Panc1 (cell line): ENCODE results near the gene DUS1L.

Source experiments
- SIN3A ChIP-seq: IDR thresholded peaks from 2 replicates; pipeline ENCODE4 v1.6.1; 2012; ENCODE audit warnings: low read depth, mild to moderate bottlenecking, low read length, moderate library complexity, borderline replicate concordance; ENCODE audit not compliant: insufficient read depth
- TCF7L2 ChIP-seq: IDR thresholded peaks from 2 replicates; pipeline ENCODE4 v1.6.1; 2011; ENCODE audit warnings: mild to moderate bottlenecking, low read depth, low read length, inconsistent platforms
- TF ChIP-seq, protein P1 (sequence below): fragments of 450-650 bp; IDR thresholded peaks from 2 replicates; pipeline ENCODE4 v1.5.1; 2017; ENCODE audit warnings: mild to moderate bottlenecking
- TF ChIP-seq, protein P2 (sequence below), 2 experiments: IDR thresholded peaks; 2 replicates each; pipeline ENCODE4 v1.6.1; 2011 to 2012; ENCODE audit warnings: low read depth in 2 of 2, control low read depth in 1 of 2, low read length in 1 of 2, mild to moderate bottlenecking in 1 of 2, moderate library complexity in 1 of 2; ENCODE audit not compliant: insufficient read depth in 1 of 2

GRCh38 chr17:82050152-82050760, 15.3 kb downstream of the DUS1L start:
- TF ChIP-seq, protein P1, sequence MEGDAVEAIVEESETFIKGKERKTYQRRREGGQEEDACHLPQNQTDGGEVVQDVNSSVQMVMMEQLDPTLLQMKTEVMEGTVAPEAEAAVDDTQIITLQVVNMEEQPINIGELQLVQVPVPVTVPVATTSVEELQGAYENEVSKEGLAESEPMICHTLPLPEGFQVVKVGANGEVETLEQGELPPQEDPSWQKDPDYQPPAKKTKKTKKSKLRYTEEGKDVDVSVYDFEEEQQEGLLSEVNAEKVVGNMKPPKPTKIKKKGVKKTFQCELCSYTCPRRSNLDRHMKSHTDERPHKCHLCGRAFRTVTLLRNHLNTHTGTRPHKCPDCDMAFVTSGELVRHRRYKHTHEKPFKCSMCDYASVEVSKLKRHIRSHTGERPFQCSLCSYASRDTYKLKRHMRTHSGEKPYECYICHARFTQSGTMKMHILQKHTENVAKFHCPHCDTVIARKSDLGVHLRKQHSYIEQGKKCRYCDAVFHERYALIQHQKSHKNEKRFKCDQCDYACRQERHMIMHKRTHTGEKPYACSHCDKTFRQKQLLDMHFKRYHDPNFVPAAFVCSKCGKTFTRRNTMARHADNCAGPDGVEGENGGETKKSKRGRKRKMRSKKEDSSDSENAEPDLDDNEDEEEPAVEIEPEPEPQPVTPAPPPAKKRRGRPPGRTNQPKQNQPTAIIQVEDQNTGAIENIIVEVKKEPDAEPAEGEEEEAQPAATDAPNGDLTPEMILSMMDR = no peak
- TF ChIP-seq TCF7L2 = no peak
- TF ChIP-seq, protein P2, sequence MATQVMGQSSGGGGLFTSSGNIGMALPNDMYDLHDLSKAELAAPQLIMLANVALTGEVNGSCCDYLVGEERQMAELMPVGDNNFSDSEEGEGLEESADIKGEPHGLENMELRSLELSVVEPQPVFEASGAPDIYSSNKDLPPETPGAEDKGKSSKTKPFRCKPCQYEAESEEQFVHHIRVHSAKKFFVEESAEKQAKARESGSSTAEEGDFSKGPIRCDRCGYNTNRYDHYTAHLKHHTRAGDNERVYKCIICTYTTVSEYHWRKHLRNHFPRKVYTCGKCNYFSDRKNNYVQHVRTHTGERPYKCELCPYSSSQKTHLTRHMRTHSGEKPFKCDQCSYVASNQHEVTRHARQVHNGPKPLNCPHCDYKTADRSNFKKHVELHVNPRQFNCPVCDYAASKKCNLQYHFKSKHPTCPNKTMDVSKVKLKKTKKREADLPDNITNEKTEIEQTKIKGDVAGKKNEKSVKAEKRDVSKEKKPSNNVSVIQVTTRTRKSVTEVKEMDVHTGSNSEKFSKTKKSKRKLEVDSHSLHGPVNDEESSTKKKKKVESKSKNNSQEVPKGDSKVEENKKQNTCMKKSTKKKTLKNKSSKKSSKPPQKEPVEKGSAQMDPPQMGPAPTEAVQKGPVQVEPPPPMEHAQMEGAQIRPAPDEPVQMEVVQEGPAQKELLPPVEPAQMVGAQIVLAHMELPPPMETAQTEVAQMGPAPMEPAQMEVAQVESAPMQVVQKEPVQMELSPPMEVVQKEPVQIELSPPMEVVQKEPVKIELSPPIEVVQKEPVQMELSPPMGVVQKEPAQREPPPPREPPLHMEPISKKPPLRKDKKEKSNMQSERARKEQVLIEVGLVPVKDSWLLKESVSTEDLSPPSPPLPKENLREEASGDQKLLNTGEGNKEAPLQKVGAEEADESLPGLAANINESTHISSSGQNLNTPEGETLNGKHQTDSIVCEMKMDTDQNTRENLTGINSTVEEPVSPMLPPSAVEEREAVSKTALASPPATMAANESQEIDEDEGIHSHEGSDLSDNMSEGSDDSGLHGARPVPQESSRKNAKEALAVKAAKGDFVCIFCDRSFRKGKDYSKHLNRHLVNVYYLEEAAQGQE (IDR thresholded peaks at IDR 0.05; ENCODE audit: insufficient read depth in 1 of 2, low read depth in 2 of 2, low read length in 1 of 2) = no peak
- TF ChIP-seq SIN3A = no peak
